ENCODE data around the gene STX12. TPM values are rescaled to one million over a fixed set of nuclear protein-coding genes. Genes with fewer than 3 reads are reported as not detected.

Gene STX12
- total RNA-seq, 1 donor from 2014 or later = 24.1 TPM

DNA sequence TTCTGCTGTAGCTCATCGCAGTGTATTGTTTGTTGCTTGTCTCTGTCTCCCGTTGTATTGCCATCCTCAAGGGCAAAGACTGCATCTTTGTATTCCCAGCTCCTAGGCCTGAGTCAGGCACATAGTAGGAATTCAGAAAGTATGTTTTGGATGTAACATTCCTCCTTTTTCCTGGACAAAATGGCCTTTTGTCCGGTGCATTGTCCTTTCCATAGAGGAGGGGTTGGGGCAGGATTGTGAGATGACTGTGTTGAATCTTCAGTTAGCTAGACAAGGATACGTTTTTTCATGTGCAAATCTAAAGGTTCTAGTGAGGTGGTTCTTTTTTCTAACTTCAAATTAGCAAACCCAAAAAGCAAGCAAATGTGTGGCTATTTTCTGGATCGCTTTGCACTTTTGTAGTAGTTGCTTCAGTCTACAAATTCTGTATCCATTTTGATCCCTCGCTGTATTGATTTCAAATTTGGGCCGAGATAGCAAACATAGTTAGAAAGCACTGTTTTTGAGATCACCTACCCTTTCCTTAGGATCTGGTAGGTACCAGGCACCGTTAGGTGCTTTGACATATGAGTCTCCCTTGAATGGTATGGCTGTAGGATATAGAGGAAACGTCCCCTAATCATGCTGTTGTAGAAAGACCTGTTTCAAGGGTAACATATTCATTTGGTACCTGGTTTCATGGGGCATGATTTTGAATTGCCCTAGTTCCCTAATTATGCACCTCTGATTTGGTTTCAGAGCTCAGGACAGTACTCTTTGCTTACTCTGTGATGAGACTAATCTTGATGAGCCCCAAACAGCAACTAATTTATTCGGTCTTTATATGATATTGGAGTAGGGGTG is 58.8 kb downstream of the STX12 start:
- Histone ChIP-seq H3K4me3 (peak overlapping the region; percentile 89), H3F3A (ENCODE audit: low read depth) (peaks cover 10% of the 10 kb centered on the region), H2AFZ (replicated peaks) (no peak overlapping the region), H3K9me3 (ENCODE audit: low read depth) (no peaks in the 10 kb centered on the region), H3K36me3 (peaks cover 6% of the 10 kb centered on the region), H3K4me1 (peaks cover 9% of the 10 kb centered on the region), H3K79me2 (ENCODE audit: low read depth) (peaks cover 61% of the 10 kb centered on the region), H3K27ac (no peak overlapping the region), H3K27me3 (no peaks in the 10 kb centered on the region), H3K9ac (peak overlapping the region; percentile 99), H3K4me2 (peak overlapping the region; percentile 85), H4K20me1 (ENCODE audit: low read depth) (peaks cover 31% of the 10 kb centered on the region)
- peak overlapping the region; percentile 95 for H3K27ac Mint-ChIP-seq
- peak; percentile 44 for DNase-seq (ENCODE audit: low spot score)
- no peaks in the 10 kb centered on the region for H3K9me3 Mint-ChIP-seq
- peaks cover 20% of the 10 kb centered on the region for H3K4me1 Mint-ChIP-seq
- peak overlapping the region; percentile 93 for H3K4me3 Mint-ChIP-seq
- H3K27me3 Mint-ChIP-seq (ENCODE audit: insufficient read depth, low read depth) = peaks cover 2% of the 10 kb centered on the region
- H3K36me3 Mint-ChIP-seq = peaks cover 7% of the 10 kb centered on the region
- no peak for TF ChIP-seq EZH2phosphoT487 (IDR thresholded peaks at IDR 0.05)
- no peak for TF ChIP-seq EZH2 (IDR thresholded peaks at IDR 0.05)
- TF ChIP-seq, protein P1, sequence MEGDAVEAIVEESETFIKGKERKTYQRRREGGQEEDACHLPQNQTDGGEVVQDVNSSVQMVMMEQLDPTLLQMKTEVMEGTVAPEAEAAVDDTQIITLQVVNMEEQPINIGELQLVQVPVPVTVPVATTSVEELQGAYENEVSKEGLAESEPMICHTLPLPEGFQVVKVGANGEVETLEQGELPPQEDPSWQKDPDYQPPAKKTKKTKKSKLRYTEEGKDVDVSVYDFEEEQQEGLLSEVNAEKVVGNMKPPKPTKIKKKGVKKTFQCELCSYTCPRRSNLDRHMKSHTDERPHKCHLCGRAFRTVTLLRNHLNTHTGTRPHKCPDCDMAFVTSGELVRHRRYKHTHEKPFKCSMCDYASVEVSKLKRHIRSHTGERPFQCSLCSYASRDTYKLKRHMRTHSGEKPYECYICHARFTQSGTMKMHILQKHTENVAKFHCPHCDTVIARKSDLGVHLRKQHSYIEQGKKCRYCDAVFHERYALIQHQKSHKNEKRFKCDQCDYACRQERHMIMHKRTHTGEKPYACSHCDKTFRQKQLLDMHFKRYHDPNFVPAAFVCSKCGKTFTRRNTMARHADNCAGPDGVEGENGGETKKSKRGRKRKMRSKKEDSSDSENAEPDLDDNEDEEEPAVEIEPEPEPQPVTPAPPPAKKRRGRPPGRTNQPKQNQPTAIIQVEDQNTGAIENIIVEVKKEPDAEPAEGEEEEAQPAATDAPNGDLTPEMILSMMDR (IDR thresholded peaks at IDR 0.05) = no peak

- peaks cover 6% of the 10 kb centered on the region for H3K36me3 ChIP-seq
- peaks cover 9% of the 10 kb centered on the region for H3K36me3 Mint-ChIP-seq
- peaks cover 20% of the 10 kb centered on the region for H3K4me1 Mint-ChIP-seq
- no peak for DNase-seq (ENCODE audit: low spot score)
- peaks cover 31% of the 10 kb centered on the region for H4K20me1 ChIP-seq (ENCODE audit: low read depth)
- peak overlapping the region; percentile 85 for H3K4me2 ChIP-seq
- H3K27ac Mint-ChIP-seq = no peak overlapping the region
- peak overlapping the region; percentile 93 for H3K4me3 Mint-ChIP-seq
- peaks cover 10% of the 10 kb centered on the region for H3F3A ChIP-seq (ENCODE audit: low read depth)
- H3K9ac ChIP-seq = no peak overlapping the region
- H3K4me3 ChIP-seq = peak overlapping the region; percentile 89
- H3K9me3 ChIP-seq (ENCODE audit: low read depth) = no peaks in the 10 kb centered on the region
- H3K27ac ChIP-seq = no peak overlapping the region
- no peak overlapping the region for H2AFZ ChIP-seq (replicated peaks)
- H3K27me3 Mint-ChIP-seq (ENCODE audit: insufficient read depth, low read depth) = peaks cover 2% of the 10 kb centered on the region
- H3K9me3 Mint-ChIP-seq = no peaks in the 10 kb centered on the region
- H3K4me1 ChIP-seq = peaks cover 9% of the 10 kb centered on the region
- TF ChIP-seq, protein P1 (IDR thresholded peaks at IDR 0.05) = no peak
- TF ChIP-seq EZH2phosphoT487 (IDR thresholded peaks at IDR 0.05) = no peak
- H3K27me3 ChIP-seq = no peaks in the 10 kb centered on the region
- peaks cover 71% of the 10 kb centered on the region for H3K79me2 ChIP-seq (ENCODE audit: low read depth)
Measured at GRCh38 chr1:27832762-27833161, 59.7 kb downstream of the STX12 start.

DNA sequence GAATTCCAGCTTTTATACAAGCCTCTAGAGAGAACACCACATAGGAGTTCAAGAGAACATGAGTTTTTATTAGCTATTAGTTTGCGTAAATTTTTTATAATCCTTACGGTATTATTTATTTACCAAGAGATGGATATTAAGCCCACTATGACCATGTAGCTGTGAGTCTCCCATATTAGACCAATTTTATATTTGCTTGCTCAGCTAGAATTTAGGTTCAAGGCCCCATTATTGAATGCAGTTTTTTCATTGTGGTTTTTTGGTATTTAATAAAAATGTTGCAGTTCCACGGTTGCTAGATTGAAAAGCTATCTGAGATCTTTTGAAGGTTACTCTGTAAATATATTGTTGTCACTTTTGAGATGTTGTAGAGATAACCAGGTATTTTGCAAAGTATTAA is 60.5 kb downstream of the STX12 start:
- Mint-ChIP-seq H3K9me3 (no peaks in the 10 kb centered on the region), H3K4me1 (peaks cover 20% of the 10 kb centered on the region), H3K4me3 (no peak overlapping the region), H3K27ac (no peak overlapping the region), H3K36me3 (peaks cover 9% of the 10 kb centered on the region), H3K27me3 (ENCODE audit: insufficient read depth, low read depth) (peaks cover 2% of the 10 kb centered on the region)
- no peak overlapping the region for H3K9ac ChIP-seq
- H3F3A ChIP-seq (ENCODE audit: low read depth) = peaks cover 10% of the 10 kb centered on the region
- DNase-seq (ENCODE audit: low spot score) = no peak
- H2AFZ ChIP-seq (replicated peaks) = no peak overlapping the region
- H3K27me3 ChIP-seq = no peaks in the 10 kb centered on the region
- peaks cover 6% of the 10 kb centered on the region for H3K36me3 ChIP-seq
- H4K20me1 ChIP-seq (ENCODE audit: low read depth) = peaks cover 31% of the 10 kb centered on the region
- no peaks in the 10 kb centered on the region for H3K9me3 ChIP-seq (ENCODE audit: low read depth)
- peaks cover 9% of the 10 kb centered on the region for H3K4me1 ChIP-seq
- H3K4me2 ChIP-seq = no peak overlapping the region
- TF ChIP-seq EZH2phosphoT487 (IDR thresholded peaks at IDR 0.05) (no peak), EZH2 (IDR thresholded peaks at IDR 0.05) (no peak)
- TF ChIP-seq, protein P1 (IDR thresholded peaks at IDR 0.05) = no peak
- H3K27ac ChIP-seq = no peak overlapping the region
- H3K4me3 ChIP-seq = no peak overlapping the region
- H3K79me2 ChIP-seq (ENCODE audit: low read depth) = peaks cover 78% of the 10 kb centered on the region
